Endodermal cell (in vitro differentiated cells): Measurements from ENCODE around the gene THYN1. TPM values are rescaled to one million over a fixed set of nuclear protein-coding genes. Genes with fewer than 3 reads are reported as not detected.

Experiments
- DNase-seq: peaks from one replicate; pipeline ENCODE4 v3.0.0-alpha.2; 2017
- H3K27ac ChIP-seq: 2 replicates; pipeline ENCODE4 v1.5.1; 2013; ENCODE audit warnings: mild to moderate bottlenecking, low read depth, low read length, moderate library complexity
- H3K27me3 ChIP-seq: 2 replicates; pipeline ENCODE4 v1.6.1; 2013; ENCODE audit warnings: mild to moderate bottlenecking, low read length, moderate library complexity; ENCODE audit not compliant: insufficient read depth, control insufficient read depth, poor library complexity, severe bottlenecking
- H3K36me3 ChIP-seq: 2 replicates; pipeline ENCODE4 v1.7.0; 2013; ENCODE audit warnings: mild to moderate bottlenecking, low read length, moderate library complexity; ENCODE audit not compliant: control insufficient read depth, insufficient read depth
- H3K4me1 ChIP-seq: one replicate; pipeline ENCODE4 v1.7.0; 2013; ENCODE audit warnings: low read length; ENCODE audit not compliant: control insufficient read depth, insufficient read depth
- H3K4me3 ChIP-seq: 2 replicates; pipeline ENCODE4 v1.5.1; 2013; ENCODE audit warnings: mild to moderate bottlenecking, low read length, moderate library complexity
- H3K9ac ChIP-seq: 2 replicates; pipeline ENCODE4 v1.6.1; 2013; ENCODE audit warnings: mild to moderate bottlenecking, low read length, moderate library complexity; ENCODE audit not compliant: poor library complexity, severe bottlenecking; ENCODE audit errors: extremely low read depth
- H3K9me3 ChIP-seq: 2 replicates; pipeline ENCODE4 v1.6.1; 2013; ENCODE audit warnings: mild to moderate bottlenecking, low read length, moderate library complexity; ENCODE audit not compliant: control insufficient read depth
- H3K27ac Mint-ChIP-seq: 2 replicates; pipeline ENCODE4 v1.8.0; 2020; ENCODE audit warnings: mixed read lengths
- H3K27me3 Mint-ChIP-seq: 2 replicates; pipeline ENCODE4 v1.8.0; 2021; ENCODE audit warnings: mild to moderate bottlenecking, mixed read lengths; ENCODE audit not compliant: insufficient read depth
- H3K36me3 Mint-ChIP-seq: 2 replicates; pipeline ENCODE4 v1.8.0; 2020; ENCODE audit warnings: low read depth, mixed read lengths
- H3K4me1 Mint-ChIP-seq: 2 replicates; pipeline ENCODE4 v1.8.0; 2020; ENCODE audit warnings: mixed read lengths
- H3K4me3 Mint-ChIP-seq: 2 replicates; pipeline ENCODE4 v1.8.0; 2020; ENCODE audit warnings: mild to moderate bottlenecking, moderate library complexity, mixed read lengths
- H3K9me3 Mint-ChIP-seq: 2 replicates; pipeline ENCODE4 v1.8.0; 2020; ENCODE audit warnings: mild to moderate bottlenecking, mixed read lengths
- CTCF ChIP-seq: fragments of 200-600 bp; sonication (generic); conservative IDR thresholded peaks from 2 replicates; pipeline ENCODE4 v1.5.0; 2021; ENCODE audit warnings: antibody characterized with exemption, mild to moderate bottlenecking
- WGBS, 2 experiments: methylation state at CpG; one replicate each; pipeline versions ENCODE4 v1.1.5 to v1.1.7; 2013; ENCODE audit warnings: missing lambda C conversion rate in 2 of 2, mixed read lengths in 1 of 2; ENCODE audit not compliant: insufficient coverage in 1 of 2, insufficient read length in 1 of 2; 5-methylcytosine and 5-hydroxymethylcytosine counted together
- total RNA-seq, 2 donors: library from RNA; stranded (reverse); fragmentation: NEBNext Ultra II Directional in 1 of 2; extraction: Animal tissue kit (Norgen Biotek cat#: 25700) in 1 of 2; gene quantifications; 2 replicates in 1 of 2; 3 replicates in 1 of 2; pipeline ENCODE4 v1.2.1, GENCODE V29; 2021

Gene THYN1
- total RNA-seq, 2 donors from 2014 or later: 61.3 to 81.6 TPM

GRCh38 chr11:134293119-134294113, 40.3 kb upstream of the THYN1 start:
- H3K4me1 ChIP-seq: no peaks in the 10 kb centered on the region
- H3K27ac Mint-ChIP-seq: no peak overlapping the region
- WGBS, 2 experiments: 86 to 93% methylated on average over 8 to 20 of the region's 20 CpGs
- DNase-seq: no peak
- H3K27me3 Mint-ChIP-seq: no peaks in the 10 kb centered on the region
- no peaks in the 10 kb centered on the region for H3K27me3 ChIP-seq
- H3K4me3 Mint-ChIP-seq: no peak overlapping the region
- no peaks in the 10 kb centered on the region for H3K9me3 ChIP-seq
- no peaks in the 10 kb centered on the region for H3K9me3 Mint-ChIP-seq
- H3K4me3 ChIP-seq: no peak overlapping the region
- TF ChIP-seq CTCF: no peak
- no peaks in the 10 kb centered on the region for H3K36me3 Mint-ChIP-seq
- H3K4me1 Mint-ChIP-seq: no peaks in the 10 kb centered on the region
- H3K36me3 ChIP-seq: no peaks in the 10 kb centered on the region
- H3K27ac ChIP-seq: no peak overlapping the region
- no peak overlapping the region for H3K9ac ChIP-seq

GRCh38 chr11:134292661-134293060, 39.5 kb upstream of the THYN1 start:
- Histone ChIP-seq H3K9ac (no peak overlapping the region), H3K9me3 (no peaks in the 10 kb centered on the region), H3K4me3 (no peak overlapping the region), H3K36me3 (no peaks in the 10 kb centered on the region), H3K27ac (no peak overlapping the region), H3K27me3 (no peaks in the 10 kb centered on the region), H3K4me1 (no peaks in the 10 kb centered on the region)
- H3K36me3 Mint-ChIP-seq: no peaks in the 10 kb centered on the region
- 88 to 90% methylated on average over 14 to 15 of the region's 15 CpGs for WGBS, 2 experiments
- no peak for DNase-seq
- no peak overlapping the region for H3K4me3 Mint-ChIP-seq
- no peaks in the 10 kb centered on the region for H3K27me3 Mint-ChIP-seq
- H3K27ac Mint-ChIP-seq: no peak overlapping the region
- no peak for TF ChIP-seq CTCF
- H3K9me3 Mint-ChIP-seq: no peaks in the 10 kb centered on the region
- no peaks in the 10 kb centered on the region for H3K4me1 Mint-ChIP-seq

DNA sequence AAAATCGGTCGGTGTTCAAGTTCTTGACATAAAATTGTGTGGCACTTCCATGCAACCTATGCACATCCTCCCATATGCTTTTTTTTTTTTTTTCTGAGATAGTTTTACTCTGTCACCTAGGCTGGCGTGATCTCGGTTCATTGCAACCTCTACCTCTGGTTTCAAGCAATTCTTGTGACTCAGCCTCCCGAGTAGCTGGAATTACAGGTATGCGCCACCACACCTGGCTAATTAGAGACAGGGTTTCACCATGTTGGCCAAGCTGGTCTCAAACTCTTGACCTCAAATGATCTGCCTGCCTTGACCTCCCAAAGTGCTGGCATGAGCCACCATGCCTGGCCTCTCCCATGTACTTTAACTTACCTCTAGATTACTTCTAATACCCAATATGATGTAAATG, 38.0 kb upstream of the THYN1 start:
- no peak overlapping the region for H3K4me3 ChIP-seq
- Mint-ChIP-seq H3K4me3 (no peak overlapping the region), H3K27ac (no peak overlapping the region), H3K9me3 (no peaks in the 10 kb centered on the region), H3K4me1 (no peaks in the 10 kb centered on the region), H3K36me3 (no peaks in the 10 kb centered on the region), H3K27me3 (no peaks in the 10 kb centered on the region)
- H3K4me1 ChIP-seq: no peaks in the 10 kb centered on the region
- no peaks in the 10 kb centered on the region for H3K36me3 ChIP-seq
- 88 to 89% methylated on average over 6 of the region's 6 CpGs for WGBS, 2 experiments
- H3K27ac ChIP-seq: no peak overlapping the region
- H3K9ac ChIP-seq: no peak overlapping the region
- no peak for DNase-seq
- H3K9me3 ChIP-seq: no peaks in the 10 kb centered on the region
- H3K27me3 ChIP-seq: no peaks in the 10 kb centered on the region
- no peak for TF ChIP-seq CTCF
